WI38 (cell line): ENCODE measurements around the gene SPTBN5.

Source experiments
- H3K4me3 ChIP-seq: 2 replicates; pipeline ENCODE4 v1.5.1; 2011; ENCODE audit warnings: low read depth, mild to moderate bottlenecking, control low read depth, low read length
- TF ChIP-seq, protein P1 (sequence below): IDR thresholded peaks from 2 replicates; pipeline ENCODE4 v1.5.1; 2012; ENCODE audit warnings: low read depth, mild to moderate bottlenecking, control low read depth, low read length

The SPTBN5 gene

DNA sequence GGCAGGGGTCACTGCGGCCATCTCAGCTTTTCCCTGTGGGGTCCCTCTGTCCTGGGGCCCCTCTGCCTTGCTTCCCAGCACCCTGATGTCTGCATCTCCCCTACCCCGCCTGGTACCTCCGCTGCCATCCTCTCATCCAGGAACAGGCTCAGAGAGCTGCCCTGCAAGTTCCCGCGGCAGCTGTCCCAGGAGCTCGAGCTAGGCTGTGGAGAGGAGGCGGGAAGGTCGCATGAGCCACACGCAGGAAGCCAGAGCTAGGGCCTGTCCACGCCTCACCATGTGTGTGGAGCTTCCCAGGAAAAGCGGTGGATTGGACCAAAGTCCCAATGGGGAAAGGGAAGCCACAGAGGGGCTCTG, 42.7 kb downstream of the SPTBN5 start:
- no peak overlapping the region for H3K4me3 ChIP-seq
- TF ChIP-seq, protein P1, sequence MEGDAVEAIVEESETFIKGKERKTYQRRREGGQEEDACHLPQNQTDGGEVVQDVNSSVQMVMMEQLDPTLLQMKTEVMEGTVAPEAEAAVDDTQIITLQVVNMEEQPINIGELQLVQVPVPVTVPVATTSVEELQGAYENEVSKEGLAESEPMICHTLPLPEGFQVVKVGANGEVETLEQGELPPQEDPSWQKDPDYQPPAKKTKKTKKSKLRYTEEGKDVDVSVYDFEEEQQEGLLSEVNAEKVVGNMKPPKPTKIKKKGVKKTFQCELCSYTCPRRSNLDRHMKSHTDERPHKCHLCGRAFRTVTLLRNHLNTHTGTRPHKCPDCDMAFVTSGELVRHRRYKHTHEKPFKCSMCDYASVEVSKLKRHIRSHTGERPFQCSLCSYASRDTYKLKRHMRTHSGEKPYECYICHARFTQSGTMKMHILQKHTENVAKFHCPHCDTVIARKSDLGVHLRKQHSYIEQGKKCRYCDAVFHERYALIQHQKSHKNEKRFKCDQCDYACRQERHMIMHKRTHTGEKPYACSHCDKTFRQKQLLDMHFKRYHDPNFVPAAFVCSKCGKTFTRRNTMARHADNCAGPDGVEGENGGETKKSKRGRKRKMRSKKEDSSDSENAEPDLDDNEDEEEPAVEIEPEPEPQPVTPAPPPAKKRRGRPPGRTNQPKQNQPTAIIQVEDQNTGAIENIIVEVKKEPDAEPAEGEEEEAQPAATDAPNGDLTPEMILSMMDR: no peak

DNA sequence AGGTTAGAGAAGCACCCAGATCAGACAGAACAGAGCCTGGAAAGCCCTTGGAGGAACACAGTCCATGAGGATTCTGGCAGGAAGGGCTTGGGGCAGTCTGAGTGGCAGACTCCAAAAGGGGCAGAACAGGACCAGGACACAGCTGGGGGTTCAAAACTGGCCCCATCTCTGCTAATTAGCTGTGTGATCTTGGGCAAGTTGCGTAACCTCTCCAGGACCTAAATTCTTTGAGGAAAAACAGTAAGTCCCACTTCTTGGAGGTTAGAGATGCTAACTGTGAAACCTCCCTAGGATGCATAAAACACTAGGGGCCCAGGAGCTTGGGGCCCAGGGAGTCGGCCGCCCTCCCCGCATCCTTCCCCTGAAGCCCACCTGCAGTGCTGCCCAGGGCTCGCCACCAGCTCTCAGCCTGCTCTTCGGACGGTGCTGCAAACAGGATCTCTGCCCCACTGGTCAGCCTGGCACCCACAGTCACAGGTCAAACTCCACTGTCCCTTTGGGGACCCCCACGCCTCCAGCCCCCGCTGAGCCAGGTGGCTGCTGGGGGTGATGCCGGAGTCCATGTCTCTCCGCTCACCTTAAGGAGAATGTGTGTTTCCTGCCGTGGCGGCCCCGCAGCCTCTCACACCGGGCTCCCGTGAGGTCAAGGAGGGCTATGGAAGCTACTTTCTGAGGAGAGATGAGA, 43.2 kb downstream of the SPTBN5 start:
- no peak overlapping the region for H3K4me3 ChIP-seq
- TF ChIP-seq, protein P1: no peak

DNA sequence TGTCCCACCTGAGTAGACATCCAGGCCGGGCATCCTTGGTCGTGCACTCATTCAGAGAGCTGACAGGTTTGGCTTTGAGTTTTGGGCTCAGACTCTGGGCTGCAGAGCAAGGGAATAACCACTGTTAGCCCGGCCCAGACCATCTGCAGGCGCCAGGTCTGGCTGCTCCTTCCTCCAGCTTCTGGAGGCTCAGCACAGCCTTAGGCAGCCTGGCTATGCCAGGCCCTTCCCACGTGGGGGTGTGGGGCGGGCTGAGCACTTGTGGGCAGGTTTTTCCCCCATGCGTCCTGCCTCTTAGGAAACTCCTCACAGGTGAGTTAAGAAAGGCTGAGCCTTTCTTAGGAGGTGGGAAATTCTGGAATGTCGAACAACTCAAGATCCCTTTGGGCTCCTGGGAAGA, 44.0 kb downstream of the SPTBN5 start:
- TF ChIP-seq, protein P1: no peak
- no peak overlapping the region for H3K4me3 ChIP-seq

DNA sequence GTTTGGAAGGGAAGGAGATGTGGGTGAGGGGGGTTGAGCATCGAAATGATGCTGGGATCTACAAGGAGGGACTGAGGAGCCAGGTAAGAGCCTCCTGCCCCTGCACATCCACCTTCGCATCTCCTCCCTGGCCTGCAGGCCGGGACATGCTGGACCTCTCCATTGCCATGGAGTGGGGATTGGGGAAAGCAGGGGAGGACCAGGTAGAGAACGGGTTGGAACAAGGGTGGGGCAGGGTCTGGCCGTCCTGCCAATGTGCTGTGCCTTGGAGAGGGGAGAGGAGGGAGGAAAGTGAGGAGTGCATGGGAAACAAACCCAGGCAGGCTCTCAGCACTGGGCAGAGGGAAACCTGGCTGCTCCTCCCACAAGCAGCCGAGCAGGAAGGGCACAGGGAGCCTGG, 44.6 kb downstream of the SPTBN5 start:
- TF ChIP-seq, protein P1: no peak
- H3K4me3 ChIP-seq: no peak overlapping the region

DNA sequence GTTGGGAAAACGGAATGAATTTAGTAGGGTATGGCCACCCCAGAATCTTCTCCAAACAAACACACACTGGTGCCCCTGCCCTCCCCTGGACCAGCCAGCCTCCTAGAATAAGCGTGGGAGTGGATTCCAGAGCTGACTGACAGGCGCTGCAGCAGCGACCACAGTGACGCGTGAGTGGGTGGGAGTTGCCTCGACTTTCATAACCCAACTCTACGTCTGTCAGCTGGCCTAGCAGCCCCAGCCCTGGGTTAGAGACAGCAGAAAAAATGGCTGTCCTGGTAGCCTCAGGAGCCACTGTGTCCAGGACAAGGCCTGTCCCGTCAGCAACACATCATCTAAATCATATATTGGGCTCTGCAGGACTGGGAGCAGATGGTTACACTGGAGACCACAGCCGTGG, 45.2 kb downstream of the SPTBN5 start:
- TF ChIP-seq, protein P1: no peak
- no peak overlapping the region for H3K4me3 ChIP-seq

DNA sequence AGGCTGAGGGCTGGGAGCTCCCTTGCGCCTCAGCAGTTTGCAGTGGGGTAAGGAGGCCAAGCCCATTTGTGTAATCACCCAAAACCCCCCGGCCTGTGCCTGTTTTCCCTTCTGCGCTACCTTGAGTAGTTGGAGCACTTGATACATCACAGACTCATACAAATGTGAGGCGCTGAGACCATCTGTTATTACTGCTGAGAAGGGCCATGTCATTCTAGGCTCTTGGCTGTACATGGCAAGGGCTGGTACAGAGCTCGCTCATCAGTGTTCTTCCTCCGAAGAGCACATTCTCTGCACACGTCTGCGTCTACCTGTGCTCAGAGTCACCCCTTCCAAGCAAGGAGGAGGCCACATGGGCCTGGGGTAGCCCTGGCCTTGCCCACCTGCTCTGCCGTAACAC, 45.9 kb downstream of the SPTBN5 start:
- no peak overlapping the region for H3K4me3 ChIP-seq
- TF ChIP-seq, protein P1: no peak

DNA sequence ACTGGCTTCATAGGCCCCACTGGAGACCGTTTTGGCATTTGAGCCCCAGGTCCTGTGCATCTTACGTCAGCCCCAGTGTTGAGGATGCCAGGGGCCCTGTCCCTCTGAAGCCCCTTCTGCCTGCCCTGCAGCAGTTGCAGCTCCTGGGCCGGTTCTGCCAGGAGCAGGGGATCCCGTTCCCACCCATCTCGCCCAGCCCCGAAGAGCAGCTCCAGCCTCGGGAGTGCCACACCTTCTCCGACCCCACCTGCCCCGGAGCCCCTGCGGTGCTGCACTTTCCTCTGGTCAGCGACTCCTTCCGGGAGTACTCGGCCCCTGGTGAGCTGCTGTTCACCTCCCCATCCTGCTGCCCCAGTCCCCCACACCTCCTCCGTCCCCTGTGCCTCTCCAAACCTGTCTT, 46.6 kb downstream of the SPTBN5 start:
- no peak overlapping the region for H3K4me3 ChIP-seq
- TF ChIP-seq, protein P1: no peak
